Left lung (tissue), 10 donors: Measurements from ENCODE around the gene PDIK1L. TPM values are rescaled to one million over a fixed set of nuclear protein-coding genes. Genes with fewer than 3 reads are reported as not detected.

Experiments
- ATAC-seq: fragments of 200-7000 bp; cut with Tn5 transposase; one replicate; pipeline ENCODE4 v1.9.1; 2020; ENCODE audit warnings: moderate library complexity
- DNase-seq, 4 donors: peaks; one replicate each; pipeline ENCODE4 v3.0.0-alpha.2; 2013 to 2020
- H3K27ac ChIP-seq, 2 donors: fragments of 200-600 bp; sonication (generic) in 1 of 2; one replicate each; pipeline versions ENCODE4 v1.5.0 to v1.8.0; 2020 to 2021
- H3K27me3 ChIP-seq, 2 donors: fragments of 200-600 bp; sonication (generic) in 1 of 2; one replicate each; pipeline versions ENCODE4 v1.5.0 to v1.8.0; 2020 to 2021
- H3K36me3 ChIP-seq, 2 donors: fragments of 200-600 bp; sonication (generic) in 1 of 2; one replicate each; pipeline versions ENCODE4 v1.5.0 to v1.8.0; 2020 to 2021
- H3K4me1 ChIP-seq, 2 donors: fragments of 200-600 bp; one replicate each; pipeline ENCODE4 v1.8.0; 2021
- H3K4me3 ChIP-seq, 2 donors: fragments of 200-600 bp; sonication (generic) in 1 of 2; one replicate each; pipeline versions ENCODE4 v1.5.0 to v1.8.0; 2020 to 2021; ENCODE audit warnings: mild to moderate bottlenecking in 1 of 2
- H3K9me3 ChIP-seq, 2 donors: fragments of 200-600 bp; sonication (generic) in 1 of 2; one replicate each; pipeline versions ENCODE4 v1.5.0 to v1.8.0; 2020 to 2021
- intact Hi-C, 2 donors: fragments of 100-400 bp; cut with DNase I; formaldehyde crosslinking; loops; one replicate each; pipeline versions ENCODE4 v1.11.2 to v1.14.2; 2022
- polyA plus RNA-seq, 6 donors: library from polyadenylated mRNA; unstranded; fragments of 120-200 nt; gene quantifications; one replicate each; pipeline ENCODE4 v1.2.1, GENCODE V29; 2013; ENCODE audit not compliant: insufficient read length in 6 of 6
- total RNA-seq, 2 donors: library from RNA; stranded (reverse); fragmentation: NEBNext Ultra II Directional; extraction: Animal tissue kit (Norgen Biotek cat#: 25700); gene quantifications; one replicate each; pipeline ENCODE4 v1.2.1, GENCODE V29; 2021
- TF ChIP-seq, protein P1 (sequence below), 2 donors: fragments of 200-600 bp; sonication (generic) in 1 of 2; IDR thresholded peaks; one replicate each; pipeline versions ENCODE4 v1.5.0 to v1.8.0; 2021; ENCODE audit warnings: antibody characterized with exemption in 2 of 2
- donor health status: DM: no; HTN: yes; CAD: no.
- donor health status: DM: no; HTN: no; CAD: no.

Gene PDIK1L
- total and polyA plus RNA-seq, 8 donors: 7.0 to 26.0 (median 22.2) TPM

DNA sequence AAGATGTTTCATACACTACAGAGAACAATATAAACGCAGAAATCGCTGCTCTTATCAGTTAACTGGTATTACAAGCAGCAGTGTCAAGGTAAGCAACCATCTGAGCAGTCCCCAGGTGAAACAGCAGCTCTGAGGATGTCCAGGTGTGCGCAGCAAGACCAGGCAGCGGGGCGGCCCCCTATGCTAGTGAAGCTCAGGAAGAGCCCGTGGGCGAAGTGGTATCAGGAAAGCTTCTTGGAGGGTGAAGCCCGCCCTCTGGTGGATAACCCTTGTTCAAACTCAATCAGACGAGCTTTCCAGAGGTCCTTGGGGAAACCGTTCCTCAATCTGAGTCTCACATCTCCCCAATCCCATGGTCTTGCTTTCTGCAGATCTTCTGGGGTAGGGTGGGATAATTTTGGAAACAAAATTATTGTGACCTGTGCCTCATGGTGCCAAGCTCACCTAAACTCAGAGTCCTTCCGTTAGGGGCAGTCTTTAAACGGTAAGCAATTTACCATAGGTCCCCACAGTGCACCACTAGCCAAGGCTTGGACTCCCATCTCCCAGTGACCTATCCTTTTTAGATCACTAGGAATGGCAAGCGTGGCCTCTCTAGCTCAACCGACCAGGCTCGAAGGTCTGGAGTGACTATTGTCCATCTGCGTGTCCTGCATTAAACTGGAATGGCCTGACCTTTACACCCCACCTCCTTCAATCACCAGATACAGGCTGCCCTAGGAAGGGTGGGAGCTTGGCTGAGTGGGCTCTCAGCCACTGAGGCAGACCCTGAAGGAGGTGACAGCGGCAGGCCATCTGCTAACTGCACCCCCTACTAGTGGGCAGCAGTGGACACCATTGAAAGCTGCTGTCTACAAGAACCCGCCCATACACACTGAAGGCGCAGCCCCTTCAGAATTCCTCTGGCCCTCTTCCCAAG, 33.7 kb downstream of the PDIK1L start:
- DNase-seq (peak in 3 of 4 donors; percentile 76 to 85 (median 81)), ATAC-seq (peak; percentile 97)
- intact Hi-C loops: loop anchor here in 1 of 2 donors (5.0 kb wide), 1 partner anchor 43 kb away; no protein-coding TSS in a partner anchor
- TF ChIP-seq, protein P1, sequence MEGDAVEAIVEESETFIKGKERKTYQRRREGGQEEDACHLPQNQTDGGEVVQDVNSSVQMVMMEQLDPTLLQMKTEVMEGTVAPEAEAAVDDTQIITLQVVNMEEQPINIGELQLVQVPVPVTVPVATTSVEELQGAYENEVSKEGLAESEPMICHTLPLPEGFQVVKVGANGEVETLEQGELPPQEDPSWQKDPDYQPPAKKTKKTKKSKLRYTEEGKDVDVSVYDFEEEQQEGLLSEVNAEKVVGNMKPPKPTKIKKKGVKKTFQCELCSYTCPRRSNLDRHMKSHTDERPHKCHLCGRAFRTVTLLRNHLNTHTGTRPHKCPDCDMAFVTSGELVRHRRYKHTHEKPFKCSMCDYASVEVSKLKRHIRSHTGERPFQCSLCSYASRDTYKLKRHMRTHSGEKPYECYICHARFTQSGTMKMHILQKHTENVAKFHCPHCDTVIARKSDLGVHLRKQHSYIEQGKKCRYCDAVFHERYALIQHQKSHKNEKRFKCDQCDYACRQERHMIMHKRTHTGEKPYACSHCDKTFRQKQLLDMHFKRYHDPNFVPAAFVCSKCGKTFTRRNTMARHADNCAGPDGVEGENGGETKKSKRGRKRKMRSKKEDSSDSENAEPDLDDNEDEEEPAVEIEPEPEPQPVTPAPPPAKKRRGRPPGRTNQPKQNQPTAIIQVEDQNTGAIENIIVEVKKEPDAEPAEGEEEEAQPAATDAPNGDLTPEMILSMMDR (IDR thresholded peaks at IDR 0.05): peak; percentile 81 to 86
- Histone ChIP-seq H3K4me1 (peaks cover 0 to 10% of the 10 kb centered on the region in 2 donors), H3K27me3 (no peaks in the 10 kb centered on the region), H3K9me3 (no peaks in the 10 kb centered on the region), H3K4me3 (no peak overlapping the region), H3K36me3 (no peaks in the 10 kb centered on the region), H3K27ac (no peak overlapping the region)

DNA sequence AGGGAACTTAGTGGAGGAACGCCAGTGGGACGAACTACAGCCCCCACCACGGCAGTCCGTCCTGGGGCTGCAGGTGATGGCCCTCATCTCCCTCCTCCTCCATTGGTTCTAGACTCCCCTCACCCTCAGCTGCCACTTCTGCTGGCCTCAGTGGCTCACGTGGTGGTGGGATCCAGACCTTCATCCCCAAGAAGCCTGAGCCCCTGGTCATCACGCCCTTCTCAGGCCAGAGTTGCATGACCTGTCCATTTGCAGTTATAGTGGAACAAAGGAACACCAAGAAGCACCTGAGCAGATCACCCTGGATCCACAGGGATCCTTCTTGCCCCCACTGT, 34.3 kb downstream of the PDIK1L start:
- Histone ChIP-seq H3K36me3 (no peaks in the 10 kb centered on the region), H3K27ac (no peak overlapping the region), H3K27me3 (no peaks in the 10 kb centered on the region), H3K4me1 (peaks cover 0 to 10% of the 10 kb centered on the region in 2 donors), H3K9me3 (no peaks in the 10 kb centered on the region), H3K4me3 (no peak overlapping the region)
- TF ChIP-seq, protein P1 (IDR thresholded peaks at IDR 0.05): no peak
- ATAC-seq (no peak), DNase-seq (no peak)
- intact Hi-C loops: loop anchor here in 1 of 2 donors (5.0 kb wide), 1 partner anchor 44 kb away; no protein-coding TSS in a partner anchor

DNA sequence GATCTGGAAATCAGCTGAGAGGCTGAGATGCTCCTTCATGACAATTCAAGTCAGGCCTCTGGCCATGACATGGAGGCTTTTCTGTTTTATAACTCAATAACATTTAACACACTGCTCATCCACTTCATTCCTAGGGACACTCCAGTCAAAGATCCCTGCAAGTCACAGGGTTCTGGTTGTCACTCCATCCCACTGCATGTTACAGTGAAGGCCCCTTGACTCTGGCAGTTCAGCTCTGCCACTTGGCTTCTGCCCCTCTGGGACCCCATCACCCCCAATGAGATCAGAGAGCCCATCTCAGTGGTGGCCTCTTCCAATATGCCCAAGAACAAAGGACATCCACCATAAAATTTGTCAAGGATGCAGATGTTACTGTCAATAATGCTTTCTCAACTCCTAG, 37.3 kb downstream of the PDIK1L start:
- no peaks in the 10 kb centered on the region for H3K27me3 ChIP-seq
- no peak for DNase-seq
- no peaks in the 10 kb centered on the region for H3K36me3 ChIP-seq
- TF ChIP-seq, protein P1 (IDR thresholded peaks at IDR 0.05): no peak
- H3K27ac ChIP-seq: no peak overlapping the region
- no peaks in the 10 kb centered on the region for H3K9me3 ChIP-seq
- intact Hi-C loops: loop anchor here in 1 of 2 donors (5.0 kb wide), 1 partner anchor 47 kb away; no protein-coding TSS in a partner anchor
- no peak for ATAC-seq
- no peak overlapping the region for H3K4me3 ChIP-seq
- H3K4me1 ChIP-seq: peaks cover 0 to 11% of the 10 kb centered on the region in 2 donors

DNA sequence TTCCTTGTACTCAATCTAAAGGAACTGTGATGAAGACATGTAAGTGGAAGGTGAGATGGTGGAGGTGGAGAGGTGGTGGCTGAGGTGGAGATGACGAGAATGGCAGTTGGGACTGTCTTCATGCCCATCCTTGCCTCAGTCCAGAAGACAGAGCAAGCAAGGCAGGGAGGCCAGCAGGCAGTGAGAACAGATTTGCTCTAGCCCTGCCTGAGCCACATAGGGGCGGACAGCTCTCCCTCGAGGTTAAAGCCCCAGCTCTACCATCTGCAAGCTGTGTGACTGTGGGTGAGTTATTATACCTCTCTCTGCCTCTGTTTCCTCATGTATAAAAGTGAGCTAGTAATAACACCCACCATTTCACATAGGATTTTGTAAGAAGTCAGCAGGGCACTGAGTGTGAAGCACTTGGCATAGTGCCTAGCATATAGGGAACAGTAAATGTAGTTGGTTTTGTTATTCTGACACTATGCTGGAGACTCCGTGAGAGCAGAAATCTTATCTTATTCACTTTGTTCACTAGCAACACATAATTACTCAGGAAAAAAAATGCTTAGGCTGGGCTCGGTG, 42.4 kb downstream of the PDIK1L start:
- H3K4me3 ChIP-seq: no peak overlapping the region
- peaks cover 0 to 29% of the 10 kb centered on the region in 2 donors for H3K27me3 ChIP-seq
- DNase-seq (no peak), ATAC-seq (peak; percentile 12)
- TF ChIP-seq, protein P1 (IDR thresholded peaks at IDR 0.05): no peak
- H3K36me3 ChIP-seq: no peaks in the 10 kb centered on the region
- H3K4me1 ChIP-seq: peaks cover 0 to 13% of the 10 kb centered on the region in 2 donors
- no peaks in the 10 kb centered on the region for H3K9me3 ChIP-seq
- no peak overlapping the region for H3K27ac ChIP-seq
- intact Hi-C loops: no loop called here

DNA sequence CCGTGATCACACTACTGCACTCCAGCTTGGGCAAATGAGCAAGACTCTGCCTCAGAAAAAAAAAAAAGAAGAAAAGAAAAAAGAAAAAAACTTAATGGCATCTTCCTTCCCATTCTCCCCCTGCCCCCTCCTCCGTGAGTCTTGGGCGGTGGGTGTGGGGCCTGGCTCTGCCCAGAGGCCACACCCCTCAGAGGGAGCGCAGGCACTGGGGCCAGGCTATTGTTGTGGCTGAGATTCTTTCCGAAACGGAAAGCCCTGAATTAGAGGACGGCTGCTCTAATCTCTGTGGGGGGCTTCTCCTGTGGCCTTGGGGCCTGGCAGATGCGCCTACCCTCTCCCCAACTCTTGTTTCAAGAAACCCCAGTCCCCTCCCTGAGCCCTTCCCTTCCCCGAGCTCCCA, 43.1 kb downstream of the PDIK1L start:
- Histone ChIP-seq H3K36me3 (no peaks in the 10 kb centered on the region), H3K4me3 (no peak overlapping the region), H3K27me3 (peaks cover 0 to 33% of the 10 kb centered on the region in 2 donors), H3K27ac (peak overlapping the region in 1 of 2 donors; percentile 70), H3K4me1 (peaks cover 0 to 13% of the 10 kb centered on the region in 2 donors), H3K9me3 (no peaks in the 10 kb centered on the region)
- TF ChIP-seq, protein P1 (IDR thresholded peaks at IDR 0.05): no peak
- peak; percentile 31 for ATAC-seq
- DNase-seq: no peak
- intact Hi-C loops: no loop called here
